ENCODE measurements around the gene ARFGAP3. TPM values are rescaled to one million over a fixed set of nuclear protein-coding genes. Genes with fewer than 3 reads are reported as not detected.
A peak's percentile ranks its signal among the peaks of the same experiment; 100 is the strongest.

ARFGAP3 gene
- total RNA-seq, 1 experiment from 2014 or later, result 27.0 TPM

DNA sequence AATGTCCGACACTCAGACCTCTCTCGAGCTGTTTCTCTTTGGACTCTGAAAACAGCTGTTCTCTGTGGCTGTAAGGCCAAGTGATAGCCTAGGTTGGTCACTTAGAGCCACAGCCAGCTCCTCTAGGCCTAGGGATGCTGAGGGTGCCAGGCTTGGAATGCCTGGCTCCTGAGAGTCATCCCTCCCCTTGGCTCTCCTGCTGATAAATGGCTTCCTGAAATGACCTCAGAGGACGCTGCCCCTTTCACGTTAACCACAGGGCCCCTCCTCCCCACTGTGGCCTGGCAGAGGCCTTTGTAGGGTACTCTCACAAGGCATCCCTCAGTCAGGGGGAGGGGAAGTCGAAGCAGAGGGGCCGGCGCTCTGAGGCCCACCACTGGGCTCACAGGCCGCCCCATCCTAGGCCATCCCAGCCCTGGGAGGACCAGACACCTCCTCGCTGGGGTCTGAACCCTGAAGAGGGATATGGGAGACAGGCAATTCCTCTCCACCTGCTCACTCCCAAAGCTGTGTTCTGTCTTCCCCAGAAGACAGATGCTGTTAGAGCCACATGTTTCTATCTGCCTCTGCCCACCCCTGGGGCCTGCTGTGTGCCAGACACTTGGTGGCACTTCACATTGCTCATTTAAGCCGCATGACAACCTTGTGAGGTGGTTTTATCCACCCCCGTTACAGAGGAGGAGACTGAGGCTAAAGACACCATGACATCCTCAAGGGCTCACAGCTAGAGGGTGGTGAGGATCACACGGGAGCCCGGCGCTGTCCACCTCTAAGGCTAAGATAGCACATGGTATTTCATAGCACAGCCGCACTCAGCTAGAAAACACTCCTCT lies 50.9 kb downstream of the ARFGAP3 start:
- H3K36me3 ChIP-seq (ENCODE audit: control insufficient read depth, insufficient read depth, low read length), result peaks cover 2% of the 10 kb centered on the region
- H3K9me3 ChIP-seq (ENCODE audit: control insufficient read depth, insufficient read depth, low read depth, low read length), result no peaks in the 10 kb centered on the region
- H3K4me3 ChIP-seq (ENCODE audit: low read depth in 2 of 2, low read length in 2 of 2), result no peak overlapping the region
- CTCF ChIA-PET, result no interaction called here
- no peaks in the 10 kb centered on the region for H3K27me3 ChIP-seq (ENCODE audit: control insufficient read depth, insufficient read depth, low read length)
- POLR2A ChIA-PET, result no interaction called here
- no peak overlapping the region for H3K27ac ChIP-seq (ENCODE audit: low read length)
- TF ChIP-seq POLR2AphosphoS5 (IDR thresholded peaks at IDR 0.05; ENCODE audit: low read depth, low read length), result no peak
- ATAC-seq (0 out of 2 replicates have a peak, but pooled peaks have one; percentile 21), DNase-seq (ENCODE audit: low read depth, low spot score) (no peak)
- intact Hi-C loops (cut with micrococcal nuclease; ENCODE audit: unreplicated experiment) (no loop called here), in situ Hi-C loops (cut with HindIII; ENCODE audit: low pct_unique_long_range_greater_than_20kb, low sequenced_read_pairs) (no loop called here)
- no TSS peak for BruUV-seq (replicated peaks)
- peaks cover 2% of the 10 kb centered on the region; the same call in 1 of the 2 replicates for H3K4me1 ChIP-seq (ENCODE audit: control insufficient read depth, insufficient read depth, low read length)

GRCh38 chr22:42805016-42805997 lies 51.8 kb downstream of the ARFGAP3 start:
- TF ChIP-seq POLR2AphosphoS5 (IDR thresholded peaks at IDR 0.05; ENCODE audit: low read depth, low read length) (no peak), TCF7L2 (IDR thresholded peaks at IDR 0.05; ENCODE audit: low read depth, low read length) (no peak), CTCF (IDR thresholded peaks at IDR 0.05) (no peak), SIN3A (IDR thresholded peaks at IDR 0.05; ENCODE audit: borderline replicate concordance, insufficient read depth, low read depth, low read length) (no peak)
- TF ChIP-seq, protein P1, sequence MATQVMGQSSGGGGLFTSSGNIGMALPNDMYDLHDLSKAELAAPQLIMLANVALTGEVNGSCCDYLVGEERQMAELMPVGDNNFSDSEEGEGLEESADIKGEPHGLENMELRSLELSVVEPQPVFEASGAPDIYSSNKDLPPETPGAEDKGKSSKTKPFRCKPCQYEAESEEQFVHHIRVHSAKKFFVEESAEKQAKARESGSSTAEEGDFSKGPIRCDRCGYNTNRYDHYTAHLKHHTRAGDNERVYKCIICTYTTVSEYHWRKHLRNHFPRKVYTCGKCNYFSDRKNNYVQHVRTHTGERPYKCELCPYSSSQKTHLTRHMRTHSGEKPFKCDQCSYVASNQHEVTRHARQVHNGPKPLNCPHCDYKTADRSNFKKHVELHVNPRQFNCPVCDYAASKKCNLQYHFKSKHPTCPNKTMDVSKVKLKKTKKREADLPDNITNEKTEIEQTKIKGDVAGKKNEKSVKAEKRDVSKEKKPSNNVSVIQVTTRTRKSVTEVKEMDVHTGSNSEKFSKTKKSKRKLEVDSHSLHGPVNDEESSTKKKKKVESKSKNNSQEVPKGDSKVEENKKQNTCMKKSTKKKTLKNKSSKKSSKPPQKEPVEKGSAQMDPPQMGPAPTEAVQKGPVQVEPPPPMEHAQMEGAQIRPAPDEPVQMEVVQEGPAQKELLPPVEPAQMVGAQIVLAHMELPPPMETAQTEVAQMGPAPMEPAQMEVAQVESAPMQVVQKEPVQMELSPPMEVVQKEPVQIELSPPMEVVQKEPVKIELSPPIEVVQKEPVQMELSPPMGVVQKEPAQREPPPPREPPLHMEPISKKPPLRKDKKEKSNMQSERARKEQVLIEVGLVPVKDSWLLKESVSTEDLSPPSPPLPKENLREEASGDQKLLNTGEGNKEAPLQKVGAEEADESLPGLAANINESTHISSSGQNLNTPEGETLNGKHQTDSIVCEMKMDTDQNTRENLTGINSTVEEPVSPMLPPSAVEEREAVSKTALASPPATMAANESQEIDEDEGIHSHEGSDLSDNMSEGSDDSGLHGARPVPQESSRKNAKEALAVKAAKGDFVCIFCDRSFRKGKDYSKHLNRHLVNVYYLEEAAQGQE (IDR thresholded peaks at IDR 0.05; ENCODE audit: insufficient read depth in 1 of 2, low read depth in 2 of 2, low read length in 1 of 2), result no peak
- in situ Hi-C loops (cut with HindIII; ENCODE audit: low pct_unique_long_range_greater_than_20kb, low sequenced_read_pairs), result no loop called here
- Histone ChIP-seq H3K27ac (ENCODE audit: low read length) (no peak overlapping the region), H3K9me3 (ENCODE audit: control insufficient read depth, insufficient read depth, low read depth, low read length) (no peaks in the 10 kb centered on the region), H3K4me1 (ENCODE audit: control insufficient read depth, insufficient read depth, low read length) (peaks cover 2% of the 10 kb centered on the region; the same call in 1 of the 2 replicates), H3K4me3 (ENCODE audit: low read depth in 2 of 2, low read length in 2 of 2) (no peak overlapping the region), H3K36me3 (ENCODE audit: control insufficient read depth, insufficient read depth, low read length) (peaks cover 2% of the 10 kb centered on the region), H3K27me3 (ENCODE audit: control insufficient read depth, insufficient read depth, low read length) (no peaks in the 10 kb centered on the region)
- POLR2A ChIA-PET, result no interaction called here
- DNase-seq (ENCODE audit: low read depth, low spot score) (no peak), ATAC-seq (peak; percentile 30; the same call in 1 of the 2 replicates)
- CTCF ChIA-PET, result no interaction called here
- no TSS peak for BruUV-seq (replicated peaks)
- intact Hi-C loops (cut with micrococcal nuclease; ENCODE audit: unreplicated experiment), result no loop called here
